ENCODE data around the gene EPHB2. TPM values are rescaled to one million over a fixed set of nuclear protein-coding genes. Genes with fewer than 3 reads are reported as not detected.

Gene EPHB2
- total RNA-seq, 1 donor, result 24.9 TPM

DNA sequence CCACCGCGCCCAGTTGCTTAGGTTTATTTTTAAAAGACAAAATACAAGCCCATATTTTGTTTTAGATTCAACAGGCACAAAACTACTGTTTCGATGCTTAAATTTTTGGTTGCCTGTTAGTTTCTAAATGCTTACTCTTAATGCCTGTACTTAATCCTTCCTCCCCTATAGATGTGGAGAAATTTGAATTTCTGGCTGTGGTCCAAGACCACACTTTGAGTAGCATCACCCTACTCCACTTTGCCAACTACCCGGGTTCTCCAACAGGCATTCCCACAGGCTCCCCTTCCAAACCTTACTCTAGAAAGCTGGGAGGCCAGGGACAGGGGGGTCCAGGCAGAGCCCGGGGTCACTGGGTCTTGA lies 242.0 kb downstream of the EPHB2 start:
- no peak overlapping the region for H3K4me3 ChIP-seq (ENCODE audit: low read depth, low read length)
- TF ChIP-seq, protein P1, sequence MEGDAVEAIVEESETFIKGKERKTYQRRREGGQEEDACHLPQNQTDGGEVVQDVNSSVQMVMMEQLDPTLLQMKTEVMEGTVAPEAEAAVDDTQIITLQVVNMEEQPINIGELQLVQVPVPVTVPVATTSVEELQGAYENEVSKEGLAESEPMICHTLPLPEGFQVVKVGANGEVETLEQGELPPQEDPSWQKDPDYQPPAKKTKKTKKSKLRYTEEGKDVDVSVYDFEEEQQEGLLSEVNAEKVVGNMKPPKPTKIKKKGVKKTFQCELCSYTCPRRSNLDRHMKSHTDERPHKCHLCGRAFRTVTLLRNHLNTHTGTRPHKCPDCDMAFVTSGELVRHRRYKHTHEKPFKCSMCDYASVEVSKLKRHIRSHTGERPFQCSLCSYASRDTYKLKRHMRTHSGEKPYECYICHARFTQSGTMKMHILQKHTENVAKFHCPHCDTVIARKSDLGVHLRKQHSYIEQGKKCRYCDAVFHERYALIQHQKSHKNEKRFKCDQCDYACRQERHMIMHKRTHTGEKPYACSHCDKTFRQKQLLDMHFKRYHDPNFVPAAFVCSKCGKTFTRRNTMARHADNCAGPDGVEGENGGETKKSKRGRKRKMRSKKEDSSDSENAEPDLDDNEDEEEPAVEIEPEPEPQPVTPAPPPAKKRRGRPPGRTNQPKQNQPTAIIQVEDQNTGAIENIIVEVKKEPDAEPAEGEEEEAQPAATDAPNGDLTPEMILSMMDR (IDR thresholded peaks at IDR 0.05; ENCODE audit: insufficient read depth, low read length), result no peak
- no peak for DNase-seq (ENCODE audit: low read depth)

DNA sequence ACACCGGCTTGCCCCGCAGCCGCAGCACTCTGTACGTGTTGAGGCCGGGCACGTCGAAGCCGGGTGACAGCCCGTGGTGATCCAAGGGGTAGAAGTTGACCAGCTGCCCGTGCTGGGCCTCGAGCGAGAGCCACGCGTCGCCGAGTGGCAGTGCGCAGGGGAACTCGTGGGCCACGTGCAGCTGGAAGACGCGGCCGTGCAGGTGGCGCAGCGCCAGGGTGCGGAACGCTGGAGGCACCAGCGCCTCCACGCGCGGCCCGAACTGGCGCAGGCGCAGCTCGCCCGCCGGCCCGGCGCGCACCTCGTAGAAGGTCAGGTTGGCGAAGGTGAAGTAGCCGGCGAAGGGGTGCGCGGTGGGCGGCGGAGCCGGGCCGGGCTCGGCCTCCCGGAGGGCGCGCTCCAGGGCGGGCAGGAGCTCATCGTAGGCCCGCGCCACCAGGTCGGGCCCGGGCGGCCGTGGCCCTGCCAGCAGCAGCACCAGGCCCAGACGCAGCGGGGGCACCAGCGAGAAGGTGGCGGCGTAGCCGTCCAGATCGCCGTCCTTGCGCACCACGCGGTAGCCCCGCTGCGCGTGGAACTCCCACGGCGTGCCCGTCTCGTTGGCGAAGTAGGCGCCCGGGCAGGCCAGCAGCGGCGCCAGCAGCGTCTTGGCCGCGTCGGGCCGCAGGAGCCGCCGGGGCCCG lies 242.6 kb downstream of the EPHB2 start:
- TF ChIP-seq, protein P1 (IDR thresholded peaks at IDR 0.05; ENCODE audit: insufficient read depth, low read length), result no peak
- no peak for DNase-seq (ENCODE audit: low read depth)
- H3K4me3 ChIP-seq (ENCODE audit: low read depth, low read length), result no peak overlapping the region

DNA sequence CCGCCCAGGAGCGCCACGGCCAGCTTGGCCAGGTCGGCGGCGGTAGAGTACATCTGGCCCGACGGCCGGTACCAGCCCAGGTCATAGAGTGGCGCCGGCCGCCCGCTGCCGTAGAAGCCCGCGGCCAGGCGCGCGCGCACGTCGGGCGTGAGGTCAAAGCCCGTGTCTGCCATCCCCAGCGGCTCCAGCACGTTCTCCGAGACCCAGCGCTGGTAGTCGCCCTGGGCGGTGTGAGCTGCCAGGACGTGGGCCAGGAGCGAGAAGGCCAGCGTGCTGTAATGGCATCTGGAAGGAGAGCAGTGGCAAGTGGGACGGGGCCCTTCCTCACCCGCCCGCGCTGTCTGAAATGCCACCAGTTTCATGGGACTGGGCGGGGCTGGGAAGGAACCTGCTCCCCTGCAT lies 243.1 kb downstream of the EPHB2 start:
- no peak overlapping the region for H3K4me3 ChIP-seq (ENCODE audit: low read depth, low read length)
- DNase-seq (ENCODE audit: low read depth), result no peak
- TF ChIP-seq, protein P1 (IDR thresholded peaks at IDR 0.05; ENCODE audit: insufficient read depth, low read length), result no peak

DNA sequence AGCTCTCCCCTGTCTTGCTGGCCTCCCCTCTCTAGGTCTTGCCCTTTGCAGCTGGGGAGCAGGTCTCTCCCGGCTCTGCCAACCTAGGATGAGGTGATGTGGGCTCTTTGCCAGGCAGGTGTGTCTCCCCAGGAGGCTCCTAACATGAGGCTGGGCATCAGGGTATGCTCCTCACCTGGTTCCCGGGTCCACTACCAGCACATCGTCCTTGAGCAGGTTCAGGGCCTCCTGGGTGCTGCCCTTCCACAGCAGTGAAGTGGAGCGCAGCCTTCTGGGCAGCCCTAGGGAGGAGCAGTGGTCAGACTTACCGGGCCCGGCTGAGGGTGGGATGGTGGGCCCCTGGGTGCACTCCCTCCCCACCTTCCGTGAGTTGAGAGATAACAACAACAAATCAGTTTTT lies 244.5 kb downstream of the EPHB2 start:
- H3K4me3 ChIP-seq (ENCODE audit: low read depth, low read length), result no peak overlapping the region
- DNase-seq (ENCODE audit: low read depth), result no peak
- TF ChIP-seq, protein P1 (IDR thresholded peaks at IDR 0.05; ENCODE audit: insufficient read depth, low read length), result no peak

DNA sequence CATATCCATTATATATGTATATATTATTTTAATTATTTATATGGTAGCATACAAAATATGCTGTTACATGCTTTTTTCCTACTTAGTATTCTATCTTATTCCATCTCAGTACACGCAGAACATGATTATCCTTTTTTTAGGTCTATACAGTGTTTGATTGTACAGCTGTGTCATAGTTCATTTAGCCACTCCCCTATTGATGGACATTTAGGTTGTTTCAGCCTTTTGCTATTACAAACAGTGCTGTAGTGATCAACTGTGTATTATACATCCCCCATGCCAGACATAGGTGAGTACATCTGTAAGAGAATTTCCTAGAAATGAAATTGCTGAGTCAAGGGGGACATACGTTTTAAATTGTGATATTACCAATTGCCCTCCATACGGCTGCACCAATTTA lies 246.4 kb downstream of the EPHB2 start:
- no peak for DNase-seq (ENCODE audit: low read depth)
- H3K4me3 ChIP-seq (ENCODE audit: low read depth, low read length), result no peak overlapping the region
- TF ChIP-seq, protein P1 (IDR thresholded peaks at IDR 0.05; ENCODE audit: insufficient read depth, low read length), result no peak

DNA sequence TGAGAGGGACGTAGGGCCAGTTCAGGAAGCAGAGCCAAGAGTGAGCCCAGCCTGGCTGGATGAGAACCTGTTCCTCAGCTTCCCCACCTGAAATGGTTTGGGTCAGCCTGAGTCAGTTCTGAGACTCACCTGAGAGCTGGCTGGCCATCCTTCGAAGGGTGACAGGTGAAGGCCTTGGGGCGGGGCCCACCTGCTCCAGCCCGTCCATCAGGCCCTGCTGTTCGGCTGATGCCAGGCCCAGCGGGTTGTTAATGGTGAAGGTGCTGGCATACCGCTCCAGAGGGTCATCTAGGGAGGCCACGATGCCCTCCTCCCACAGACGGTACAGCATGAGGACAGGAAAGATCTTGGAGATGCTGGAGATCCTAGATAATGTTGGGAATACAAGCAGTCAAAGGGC lies 247.9 kb downstream of the EPHB2 start:
- TF ChIP-seq, protein P1 (IDR thresholded peaks at IDR 0.05; ENCODE audit: insufficient read depth, low read length), result no peak
- no peak overlapping the region for H3K4me3 ChIP-seq (ENCODE audit: low read depth, low read length)
- DNase-seq (ENCODE audit: low read depth), result no peak
